Stomach (tissue), 9 donors: ENCODE results near the gene NCEH1. TPM values are rescaled to one million over a fixed set of nuclear protein-coding genes. Genes with fewer than 3 reads are reported as not detected.

Experiments used
- DNase-seq, 2 donors: peaks; one replicate each; pipeline versions ENCODE4 v3.0.0 to v3.0.0-alpha.2; 2013 to 2019
- H3K27ac ChIP-seq, 5 donors: fragments of 200-600 bp in 4 of 5; sonication (generic) in 4 of 5; one replicate each; pipeline ENCODE4 v1.5.1; 2013 to 2019; ENCODE audit warnings: mild to moderate bottlenecking in 1 of 5, moderate library complexity in 1 of 5
- H3K27me3 ChIP-seq, 3 donors: fragments of 200-600 bp; sonication (generic); one replicate each; pipeline ENCODE4 v1.5.1; 2017 to 2019; ENCODE audit warnings: mixed run types in 1 of 3
- H3K36me3 ChIP-seq, 4 donors: fragments of 200-600 bp; sonication (generic); 1 replicate in 3 of 4; 2 replicates in 1 of 4; pipeline ENCODE4 v1.5.1; 2016 to 2019
- H3K4me1 ChIP-seq, 4 donors: fragments of 200-600 bp; sonication (generic); one replicate each; pipeline ENCODE4 v1.5.1; 2016 to 2019
- H3K4me3 ChIP-seq, 4 donors: fragments of 200-600 bp; sonication (generic) in 3 of 4; one replicate each; pipeline ENCODE4 v1.5.1; 2016 to 2019; ENCODE audit warnings: mild to moderate bottlenecking in 1 of 4
- H3K9me3 ChIP-seq, 4 donors: fragments of 200-600 bp; sonication (generic); one replicate each; pipeline ENCODE4 v1.5.1; 2016 to 2019
- CTCF ChIP-seq, 7 experiments: fragments of 450-650 bp in 4 of 7; fragments of 200-600 bp in 3 of 7; sonication (generic) in 3 of 7; IDR thresholded peaks; one replicate each; pipeline ENCODE4 v1.5.1; 2016 to 2019; ENCODE audit warnings: antibody characterized with exemption in 7 of 7, control low read depth in 2 of 7, mild to moderate bottlenecking in 1 of 7
- EP300 ChIP-seq: sonication (generic); formaldehyde crosslinking; IDR thresholded peaks from one replicate; pipeline ENCODE4 v1.6.1; 2017; ENCODE audit warnings: antibody characterized with exemption
- POLR2A ChIP-seq, 4 donors: fragments of 450-650 bp; IDR thresholded peaks; one replicate each; pipeline ENCODE4 v1.6.1; 2016; ENCODE audit warnings: antibody characterized with exemption in 4 of 4, control low read depth in 2 of 4, mild to moderate bottlenecking in 1 of 4, moderate library complexity in 1 of 4
- POLR2AphosphoS5 ChIP-seq, 3 donors: sonication (generic); formaldehyde crosslinking; IDR thresholded peaks; one replicate each; pipeline ENCODE4 v1.6.1; 2016; ENCODE audit warnings: antibody characterized with exemption in 3 of 3
- WGBS, 5 donors: extraction: QIAGEN DNeasy Blood & Tissue Kit in 3 of 5; methylation state at CpG; one replicate each; pipeline versions ENCODE4 v1.1.5 to v1.1.7; 2013 to 2018; 5-methylcytosine and 5-hydroxymethylcytosine counted together
- intact Hi-C: fragments of 100-400 bp; cut with DNase I; formaldehyde crosslinking; loops from one replicate; pipeline ENCODE4 v1.15.1; 2023; ENCODE audit warnings: low total_unique reads
- polyA plus RNA-seq, 3 donors: library from polyadenylated mRNA; stranded (reverse); fragments of 200-250 nt; gene quantifications; one replicate each; pipeline ENCODE4 v1.2.3, GENCODE V29; 2013
- total RNA-seq, 5 donors: library from RNA; depleted of rRNA; stranded (reverse); fragments of >200 nt; gene quantifications; one replicate each; pipeline versions ENCODE4 v1.1.0 to v1.2.3, GENCODE V29; 2014 to 2016
- donor health status: healthy with polysubstance abuse.
- donor health status: Bipolar disorder and iron deficiency.
- donor health status: healthy.

The NCEH1 gene
- total and polyA plus RNA-seq, 8 donors: 1.2 to 19.9 (median 7.0) TPM

GRCh38 chr3:172607305-172608121 lies 103.4 kb downstream of the NCEH1 start:
- intact Hi-C loops: loop anchor here (10.0 kb wide), 1 partner anchor 123 kb away; no protein-coding TSS in a partner anchor
- peaks cover 0 to 14% (median 3%) of the 10 kb centered on the region in 4 donors for H3K4me1 ChIP-seq
- no peaks in the 10 kb centered on the region for H3K27me3 ChIP-seq
- H3K9me3 ChIP-seq: no peaks in the 10 kb centered on the region
- DNase-seq: peak in 1 of 2 donors; percentile 75
- no peak for TF ChIP-seq POLR2A (IDR thresholded peaks at IDR 0.05)
- no peak for TF ChIP-seq EP300
- TF ChIP-seq CTCF (IDR thresholded peaks at IDR 0.05): no peak
- TF ChIP-seq POLR2AphosphoS5 (IDR thresholded peaks at IDR 0.05): no peak
- 73 to 82% (median 77%) methylated on average over 2 of the region's 2 CpGs for WGBS, 5 donors
- no peaks in the 10 kb centered on the region for H3K36me3 ChIP-seq
- peak overlapping the region in 4 of 5 donors; percentile 16 to 67 (median 39) for H3K27ac ChIP-seq
- H3K4me3 ChIP-seq: no peak overlapping the region

DNA sequence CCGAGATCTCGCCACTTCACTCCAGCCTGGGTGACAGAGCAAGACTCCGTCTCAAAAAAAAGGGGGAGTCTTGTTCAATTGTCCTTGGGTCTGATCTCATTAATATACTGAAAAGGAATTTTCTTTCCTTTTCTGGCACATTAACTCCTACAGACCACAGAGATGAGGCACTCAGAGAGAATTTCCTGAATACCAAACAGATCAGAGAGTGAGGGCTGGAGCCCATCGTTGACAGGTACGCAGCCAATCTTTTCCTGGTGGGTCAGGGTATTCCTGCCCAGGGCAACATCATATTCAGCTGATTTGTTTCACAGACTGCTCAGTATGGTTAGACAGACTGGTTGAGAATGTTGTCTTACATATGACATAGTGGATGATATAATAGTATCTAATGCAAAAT lies 104.8 kb downstream of the NCEH1 start:
- intact Hi-C loops: loop anchor here (10.0 kb wide), 1 partner anchor 121 kb away; no protein-coding TSS in a partner anchor
- no peaks in the 10 kb centered on the region for H3K36me3 ChIP-seq
- no peaks in the 10 kb centered on the region for H3K9me3 ChIP-seq
- no peak overlapping the region for H3K27ac ChIP-seq
- no peak overlapping the region for H3K4me3 ChIP-seq
- peaks cover 0 to 14% (median 3%) of the 10 kb centered on the region in 4 donors for H3K4me1 ChIP-seq
- 86 to 95% (median 91%) methylated on average over 5 of the region's 5 CpGs for WGBS, 5 donors
- H3K27me3 ChIP-seq: no peaks in the 10 kb centered on the region
- TF ChIP-seq POLR2A (IDR thresholded peaks at IDR 0.05) (no peak), EP300 (no peak), CTCF (IDR thresholded peaks at IDR 0.05) (no peak), POLR2AphosphoS5 (IDR thresholded peaks at IDR 0.05) (no peak)
- no peak for DNase-seq

- Histone ChIP-seq H3K27me3 (no peaks in the 10 kb centered on the region), H3K4me1 (peaks cover 0 to 14% (median 3%) of the 10 kb centered on the region in 4 donors), H3K4me3 (no peak overlapping the region), H3K9me3 (no peaks in the 10 kb centered on the region), H3K36me3 (no peaks in the 10 kb centered on the region), H3K27ac (no peak overlapping the region)
- intact Hi-C loops: loop anchor here (10.0 kb wide), 1 partner anchor 120 kb away; no protein-coding TSS in a partner anchor
- no peak for DNase-seq
- 89 to 97% (median 93%) methylated on average over 3 of the region's 3 CpGs for WGBS, 5 donors
- TF ChIP-seq POLR2AphosphoS5 (IDR thresholded peaks at IDR 0.05) (no peak), EP300 (no peak), CTCF (IDR thresholded peaks at IDR 0.05) (no peak), POLR2A (IDR thresholded peaks at IDR 0.05) (no peak)
Measured at GRCh38 chr3:172604895-172605646, 105.8 kb downstream of the NCEH1 start.

GRCh38 chr3:172601066-172601832 lies 109.6 kb downstream of the NCEH1 start:
- Histone ChIP-seq H3K4me1 (peaks cover 0 to 6% (median 0%) of the 10 kb centered on the region in 4 donors), H3K27ac (peak overlapping the region in 1 of 5 donors; percentile 20), H3K9me3 (no peaks in the 10 kb centered on the region), H3K36me3 (no peaks in the 10 kb centered on the region), H3K4me3 (no peak overlapping the region), H3K27me3 (no peaks in the 10 kb centered on the region)
- no peak for DNase-seq
- 38 to 69% (median 58%) methylated on average over 3 of the region's 3 CpGs for WGBS, 5 donors
- TF ChIP-seq POLR2A (IDR thresholded peaks at IDR 0.05) (no peak), EP300 (no peak), POLR2AphosphoS5 (IDR thresholded peaks at IDR 0.05) (no peak), CTCF (IDR thresholded peaks at IDR 0.05) (no peak)
- intact Hi-C loops: loop anchor here (10.0 kb wide), 1 partner anchor 116 kb away; no protein-coding TSS in a partner anchor
